OCI-LY7 (cell line): ENCODE data around the gene ZMIZ1. TPM values are rescaled to one million over a fixed set of nuclear protein-coding genes. Genes with fewer than 3 reads are reported as not detected.

Source experiments
- BruUV-seq: library from RNA; stranded (reverse); fragments of 400-500 nt; replicated peaks from 2 replicates; lab custom pipeline; 2021; lab: Mats Ljungman, UMichigan
- CTCF ChIA-PET: fragments of 300-600 bp; sonication (Branson Sonifier 250); formaldehyde crosslinking; loops from one replicate; lab custom pipeline; 2022; ENCODE audit warnings: antibody characterized with exemption; ENCODE audit not compliant: unreplicated experiment; lab: Charles Lee
- POLR2A ChIA-PET: fragments of 300-600 bp; sonication (Branson Sonifier 250); formaldehyde crosslinking; loops from one replicate; lab custom pipeline; 2022; ENCODE audit warnings: antibody characterized with exemption; lab: Charles Lee
- DNase-seq: peaks from one replicate; pipeline ENCODE4 v3.0.0-alpha.2; 2015; ENCODE audit warnings: low spot score
- H2AFZ ChIP-seq: fragments of 200-600 bp; sonication (generic), shearing (Covaris generic); 2 replicates; pipeline ENCODE4 v1.6.1; 2014; ENCODE audit warnings: mild to moderate bottlenecking, antibody characterized with exemption, low read length, moderate library complexity
- H3K27ac ChIP-seq: fragments of 200-600 bp; sonication (generic); 2 replicates; pipeline ENCODE4 v1.5.1; 2014; ENCODE audit warnings: mixed run types, low read depth, mild to moderate bottlenecking, moderate library complexity, low read length, inconsistent platforms; ENCODE audit not compliant: poor library complexity, severe bottlenecking
- H3K36me3 ChIP-seq: fragments of 200-600 bp; sonication (generic); 2 replicates; pipeline ENCODE4 v1.6.1; 2014; ENCODE audit warnings: mild to moderate bottlenecking, antibody characterized with exemption, low read length, moderate library complexity, mixed read lengths; ENCODE audit not compliant: insufficient read depth
- H3K4me1 ChIP-seq: fragments of 200-600 bp; sonication (generic); 2 replicates; pipeline ENCODE4 v1.5.1; 2014; ENCODE audit warnings: mild to moderate bottlenecking, low read length; ENCODE audit not compliant: insufficient read depth, poor library complexity, severe bottlenecking
- H3K4me2 ChIP-seq: fragments of 200-600 bp; sonication (generic); 2 replicates; pipeline ENCODE4 v1.6.1; 2014; ENCODE audit warnings: mild to moderate bottlenecking, low read length
- H3K4me3 ChIP-seq: fragments of 200-600 bp; sonication (generic); 2 replicates; pipeline ENCODE4 v1.5.1; 2014; ENCODE audit warnings: mild to moderate bottlenecking, low read depth, low read length; ENCODE audit not compliant: poor library complexity, severe bottlenecking
- H3K79me2 ChIP-seq: fragments of 200-600 bp; sonication (generic); 2 replicates; pipeline ENCODE4 v1.6.1; 2016; ENCODE audit warnings: low read depth, mild to moderate bottlenecking, low read length, moderate library complexity, mixed read lengths; ENCODE audit not compliant: insufficient read depth
- H3K9me2 ChIP-seq: fragments of 200-600 bp; sonication (generic); 2 replicates; pipeline ENCODE4 v1.6.1; 2016; ENCODE audit warnings: mild to moderate bottlenecking, low read length, mixed read lengths; ENCODE audit not compliant: insufficient read depth
- H3K9me3 ChIP-seq: fragments of 200-600 bp; sonication (generic); 2 replicates; pipeline ENCODE4 v1.6.1; 2014; ENCODE audit warnings: mild to moderate bottlenecking, mixed run types, low read length, mixed read lengths
- H4K20me1 ChIP-seq: fragments of 200-600 bp; sonication (generic); 2 replicates; pipeline ENCODE4 v1.6.1; 2014; ENCODE audit warnings: mild to moderate bottlenecking, antibody characterized with exemption, low read length, moderate library complexity, mixed read lengths; ENCODE audit not compliant: insufficient read depth
- CTCF ChIP-seq: fragments of 200-600 bp; sonication (generic); conservative IDR thresholded peaks from 2 replicates; pipeline ENCODE4 v1.5.1; 2014; ENCODE audit warnings: mild to moderate bottlenecking, antibody characterized with exemption, low read length, moderate library complexity, mixed read lengths
- EZH2phosphoT487 ChIP-seq: fragments of 200-600 bp; sonication (generic); IDR thresholded peaks from 2 replicates; pipeline ENCODE4 v1.6.1; 2018; ENCODE audit warnings: low read depth, borderline replicate concordance, mild to moderate bottlenecking, mixed run types, antibody characterized with exemption, low read length, moderate library complexity, mixed read lengths
- intact Hi-C: fragments of 100-400 bp; cut with micrococcal nuclease; formaldehyde crosslinking; loops from one replicate; pipeline ENCODE4 v1.10.0; 2022; ENCODE audit not compliant: unreplicated experiment
- total RNA-seq, 2 experiments: library from RNA; depleted of rRNA in 1 of 2; stranded (reverse); fragments of >200 nt in 1 of 2; shearing (Covaris generic) in 1 of 2; gene quantifications; 2 replicates each; pipeline ENCODE4 v1.2.3, GENCODE V29; 2014 to 2022

Gene ZMIZ1
- total RNA-seq, 2 experiments from 2014 or later, result 20.4 to 66.9 TPM

DNA sequence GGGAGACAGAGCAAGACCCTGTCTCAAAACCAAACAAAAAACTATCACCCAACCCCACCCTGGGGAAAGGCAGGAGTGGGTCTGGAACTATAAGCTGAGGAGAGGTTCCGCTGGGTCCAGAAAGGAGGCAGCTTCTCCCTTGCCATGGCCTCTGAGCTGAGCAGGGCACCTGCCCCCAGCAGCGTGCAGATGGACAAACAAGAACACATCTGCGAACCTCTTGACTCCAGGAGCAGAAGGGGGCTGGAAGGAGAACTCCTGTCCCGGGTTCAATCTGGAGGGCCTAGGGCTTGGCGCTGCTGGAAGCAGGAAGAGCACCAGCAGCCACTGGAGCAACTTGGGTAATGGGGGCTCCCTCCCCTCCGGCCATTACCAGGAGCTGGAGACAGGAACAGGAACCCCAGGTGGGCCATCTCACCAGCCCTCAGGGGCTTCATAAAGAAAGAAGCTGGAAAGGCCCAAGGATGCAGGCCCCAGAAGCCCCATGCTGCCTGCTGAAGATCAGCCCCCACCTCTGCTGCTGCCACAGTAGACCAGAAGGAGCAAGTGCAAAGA is 259.5 kb downstream of the ZMIZ1 start:
- Histone ChIP-seq H3K9me2 (no peaks in the 10 kb centered on the region), H3K79me2 (no peaks in the 10 kb centered on the region), H3K9me3 (no peaks in the 10 kb centered on the region), H2AFZ (no peak overlapping the region), H3K4me3 (no peak overlapping the region), H3K4me1 (peaks cover 3% of the 10 kb centered on the region), H4K20me1 (no peaks in the 10 kb centered on the region), H3K4me2 (no peak overlapping the region), H3K36me3 (no peaks in the 10 kb centered on the region), H3K27ac (no peak overlapping the region)
- ChIA-PET POLR2A (no interaction called here), CTCF (no interaction called here)
- TF ChIP-seq EZH2phosphoT487 (no peak), CTCF (no peak)
- no peak for DNase-seq
- intact Hi-C loops, result no loop called here
- BruUV-seq, result no TSS peak

GRCh38 chr10:79328737-79329504 is 260.2 kb downstream of the ZMIZ1 start:
- no peak overlapping the region for H2AFZ ChIP-seq
- DNase-seq, result no peak
- H3K9me3 ChIP-seq, result no peaks in the 10 kb centered on the region
- no peak overlapping the region for H3K4me2 ChIP-seq
- no peak overlapping the region for H3K4me3 ChIP-seq
- no peaks in the 10 kb centered on the region for H3K79me2 ChIP-seq
- BruUV-seq, result no TSS peak
- intact Hi-C loops, result no loop called here
- ChIA-PET POLR2A (no interaction called here), CTCF (no interaction called here)
- peaks cover 3% of the 10 kb centered on the region for H3K4me1 ChIP-seq
- no peak overlapping the region for H3K27ac ChIP-seq
- no peaks in the 10 kb centered on the region for H4K20me1 ChIP-seq
- no peak for TF ChIP-seq CTCF
- no peak for TF ChIP-seq EZH2phosphoT487
- no peaks in the 10 kb centered on the region for H3K9me2 ChIP-seq
- no peaks in the 10 kb centered on the region for H3K36me3 ChIP-seq

GRCh38 chr10:79329529-79329928 is 260.8 kb downstream of the ZMIZ1 start:
- no peaks in the 10 kb centered on the region for H3K79me2 ChIP-seq
- CTCF ChIA-PET, result no interaction called here
- no peaks in the 10 kb centered on the region for H3K36me3 ChIP-seq
- no peak overlapping the region for H3K27ac ChIP-seq
- no TSS peak for BruUV-seq
- DNase-seq, result no peak
- H3K4me2 ChIP-seq, result no peak overlapping the region
- intact Hi-C loops, result no loop called here
- no peaks in the 10 kb centered on the region for H4K20me1 ChIP-seq
- H3K9me3 ChIP-seq, result no peaks in the 10 kb centered on the region
- POLR2A ChIA-PET, result no interaction called here
- no peaks in the 10 kb centered on the region for H3K9me2 ChIP-seq
- H3K4me3 ChIP-seq, result no peak overlapping the region
- TF ChIP-seq EZH2phosphoT487, result no peak
- no peak for TF ChIP-seq CTCF
- no peaks in the 10 kb centered on the region for H3K4me1 ChIP-seq
- no peak overlapping the region for H2AFZ ChIP-seq
